Measurements from ENCODE around the gene LCAT.
A peak's percentile ranks its signal among the peaks of the same experiment; 100 is the strongest.

The LCAT gene

DNA sequence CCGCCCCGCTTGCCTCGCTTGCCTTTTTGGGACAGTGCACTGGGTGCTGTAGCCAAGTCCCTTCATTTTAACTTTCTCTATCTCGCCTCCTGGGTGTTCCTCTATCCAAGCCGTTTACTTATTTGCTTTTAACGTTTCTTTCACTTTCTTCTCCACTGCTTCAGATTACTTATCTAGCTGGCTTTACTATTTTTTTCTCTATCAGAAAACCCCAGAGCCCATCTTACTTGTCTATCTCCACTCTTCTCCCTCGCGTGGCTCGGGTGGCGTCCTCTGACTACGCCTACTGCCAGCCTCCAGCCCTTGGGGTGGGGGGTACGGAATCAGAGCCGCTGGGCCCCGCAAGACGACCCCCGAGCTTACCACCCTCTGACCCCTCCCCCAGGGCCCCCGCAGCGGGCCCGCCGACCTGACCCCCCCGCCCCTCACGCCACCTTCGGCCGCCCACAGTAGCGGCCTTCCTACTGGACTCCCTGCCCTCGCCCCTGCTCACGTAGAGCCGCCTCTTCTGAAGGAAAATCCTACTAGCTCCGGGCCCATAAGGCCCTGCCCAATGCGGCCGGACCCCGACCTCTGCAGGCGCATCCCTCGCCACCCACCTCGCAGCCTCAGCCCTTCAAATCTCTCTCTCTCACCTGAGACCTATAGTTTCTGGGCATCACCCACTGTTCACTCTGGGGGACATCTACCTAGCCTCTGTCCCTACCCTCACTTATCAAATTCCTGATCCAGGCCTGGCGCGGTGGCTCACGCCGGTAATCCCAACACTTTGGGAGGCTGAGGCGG lies 25.5 kb upstream of the LCAT start:
- DNase-seq (ENCODE audit: low read depth, low spot score): no peak

DNA sequence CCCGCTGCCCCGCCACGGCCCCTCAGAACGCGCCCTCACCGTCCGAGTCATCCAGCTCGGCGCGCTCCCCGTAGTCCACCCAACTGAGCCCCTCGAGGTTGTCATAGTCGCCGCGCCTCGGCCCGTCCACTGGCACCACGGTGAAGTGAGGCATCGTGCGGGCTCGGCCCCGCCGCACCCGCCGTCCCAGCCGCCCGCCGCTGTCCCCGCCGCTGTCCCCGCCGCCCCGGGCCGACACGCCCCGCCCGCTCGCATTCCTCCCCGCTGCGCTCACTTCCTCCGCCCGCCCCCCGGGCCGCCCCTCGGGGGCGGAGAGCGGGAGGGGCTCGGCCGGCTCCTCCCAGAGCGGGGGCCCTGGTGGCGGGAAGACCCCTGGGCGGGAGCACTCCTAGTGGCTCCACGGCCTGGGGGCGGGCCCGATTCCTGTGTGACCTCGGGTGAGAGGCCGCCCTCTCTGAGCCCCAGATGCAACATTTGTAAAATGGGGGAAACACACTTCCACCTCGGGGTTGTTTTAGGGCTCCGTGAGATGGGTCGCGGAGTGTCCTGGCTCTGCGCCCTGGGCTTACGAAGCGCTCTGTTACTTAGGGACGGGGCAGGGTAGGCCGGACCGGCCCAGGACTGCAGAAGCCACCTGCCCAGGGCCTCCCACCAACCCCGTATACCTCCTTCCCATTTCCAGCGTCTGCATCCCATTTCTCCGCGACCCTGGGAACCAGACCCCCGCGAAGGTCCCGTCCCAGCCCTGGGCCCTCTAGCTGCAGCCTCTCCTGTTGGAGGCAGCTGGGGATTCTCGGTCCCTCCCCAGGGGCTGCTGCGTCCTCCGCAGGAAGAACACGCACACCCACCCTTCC lies 24.7 kb upstream of the LCAT start, which contains the start of gene SLC12A4:
Gene SLC12A4, minus strand, starts transcription at position 238 of the 854 bp plus-strand sequence. Its CDS starts 84 bp downstream, at position 154.
- DNase-seq (ENCODE audit: low read depth, low spot score): peak; percentile 94

DNA sequence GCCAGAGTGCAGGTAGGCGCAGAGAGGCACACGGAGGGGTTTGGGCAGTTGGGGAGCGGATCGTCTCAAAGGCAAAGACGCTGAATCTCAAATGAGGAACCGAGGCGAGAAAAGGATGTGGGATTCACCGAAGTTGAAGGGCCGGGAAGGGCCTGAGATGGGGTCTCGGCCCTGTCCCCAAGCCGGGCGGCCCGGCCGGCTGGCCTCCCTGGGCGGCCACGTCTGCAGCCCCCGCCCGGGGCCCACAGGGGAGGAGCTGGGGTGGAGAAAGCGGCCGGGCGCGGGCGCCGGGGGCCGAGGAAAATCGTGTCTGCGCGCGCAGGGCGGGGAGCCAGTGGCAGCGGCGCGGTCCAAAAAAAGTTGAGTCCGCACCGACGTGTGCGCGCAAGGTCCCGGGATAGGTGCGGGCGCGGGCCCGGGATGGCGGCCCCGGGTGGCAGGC lies 24.1 kb upstream of the LCAT start:
- peak; percentile 68 for DNase-seq (ENCODE audit: low read depth, low spot score)

DNA sequence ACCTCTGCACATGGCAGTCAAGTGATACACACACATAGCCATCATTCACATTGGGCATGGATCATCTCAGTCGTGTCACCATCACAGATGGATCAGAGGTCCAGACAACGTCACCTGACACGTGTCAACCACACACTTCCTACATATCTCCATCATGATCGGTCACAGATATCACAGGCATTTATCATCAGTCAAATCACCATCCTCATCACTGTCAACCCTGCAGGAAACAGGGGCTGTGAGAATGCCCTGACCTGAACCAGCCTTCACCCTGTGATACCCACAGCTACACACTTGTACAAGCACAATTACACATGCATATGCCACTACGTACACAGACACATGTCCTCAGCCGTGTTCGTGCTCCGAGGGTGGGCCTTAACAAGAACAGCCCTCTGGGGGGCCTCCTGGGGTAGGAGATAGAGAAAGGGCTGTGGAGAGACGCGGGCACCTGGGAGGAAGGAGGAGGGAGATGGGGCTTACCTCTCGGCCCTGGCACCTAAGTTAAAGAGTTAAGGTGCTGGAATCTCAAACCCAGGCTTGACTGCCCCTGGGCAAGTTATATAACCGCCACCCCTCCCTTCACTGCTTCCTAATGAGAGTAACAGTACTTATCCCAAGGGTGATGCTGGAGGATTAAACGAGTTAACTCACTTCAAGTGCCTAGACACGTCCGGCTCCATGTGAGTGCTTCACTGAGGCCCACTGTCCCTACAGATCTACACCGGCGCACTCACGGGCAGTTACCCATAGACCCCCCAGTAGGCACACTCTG lies 23.4 kb upstream of the LCAT start:
- DNase-seq (ENCODE audit: low read depth, low spot score): peak; percentile 26

DNA sequence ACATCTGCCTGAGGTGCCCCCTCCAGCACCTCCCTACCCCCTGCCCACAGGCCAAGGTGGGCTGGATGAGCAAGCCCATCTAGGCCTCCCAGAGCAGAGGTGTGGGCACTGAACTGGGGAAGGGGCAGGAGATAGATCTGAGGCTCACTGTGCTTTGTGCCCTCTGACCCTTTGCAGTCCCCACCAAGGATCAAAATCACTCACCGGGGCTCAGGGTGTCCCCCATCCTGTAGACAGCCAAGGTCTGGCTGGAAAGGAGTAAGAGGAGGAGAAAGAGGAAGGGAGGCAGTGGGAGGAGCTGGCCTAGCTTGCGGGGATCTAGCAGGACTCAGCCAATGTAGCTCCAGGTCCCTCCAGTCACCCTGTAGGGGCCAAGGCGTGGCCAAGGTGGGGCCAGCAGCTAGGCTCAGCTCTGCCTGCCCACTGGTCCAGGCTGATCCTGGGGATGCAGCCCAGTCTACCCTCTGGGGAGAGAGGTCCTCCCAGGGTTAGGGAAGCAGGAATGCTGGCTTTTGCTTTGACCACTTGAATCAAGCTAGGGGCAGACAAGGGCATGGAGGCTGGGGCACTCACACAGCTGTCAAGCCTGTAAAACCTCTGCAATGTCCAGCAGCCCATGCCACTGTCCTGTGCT lies 22.7 kb upstream of the LCAT start:
- peak; percentile 48 for DNase-seq (ENCODE audit: low read depth, low spot score)

DNA sequence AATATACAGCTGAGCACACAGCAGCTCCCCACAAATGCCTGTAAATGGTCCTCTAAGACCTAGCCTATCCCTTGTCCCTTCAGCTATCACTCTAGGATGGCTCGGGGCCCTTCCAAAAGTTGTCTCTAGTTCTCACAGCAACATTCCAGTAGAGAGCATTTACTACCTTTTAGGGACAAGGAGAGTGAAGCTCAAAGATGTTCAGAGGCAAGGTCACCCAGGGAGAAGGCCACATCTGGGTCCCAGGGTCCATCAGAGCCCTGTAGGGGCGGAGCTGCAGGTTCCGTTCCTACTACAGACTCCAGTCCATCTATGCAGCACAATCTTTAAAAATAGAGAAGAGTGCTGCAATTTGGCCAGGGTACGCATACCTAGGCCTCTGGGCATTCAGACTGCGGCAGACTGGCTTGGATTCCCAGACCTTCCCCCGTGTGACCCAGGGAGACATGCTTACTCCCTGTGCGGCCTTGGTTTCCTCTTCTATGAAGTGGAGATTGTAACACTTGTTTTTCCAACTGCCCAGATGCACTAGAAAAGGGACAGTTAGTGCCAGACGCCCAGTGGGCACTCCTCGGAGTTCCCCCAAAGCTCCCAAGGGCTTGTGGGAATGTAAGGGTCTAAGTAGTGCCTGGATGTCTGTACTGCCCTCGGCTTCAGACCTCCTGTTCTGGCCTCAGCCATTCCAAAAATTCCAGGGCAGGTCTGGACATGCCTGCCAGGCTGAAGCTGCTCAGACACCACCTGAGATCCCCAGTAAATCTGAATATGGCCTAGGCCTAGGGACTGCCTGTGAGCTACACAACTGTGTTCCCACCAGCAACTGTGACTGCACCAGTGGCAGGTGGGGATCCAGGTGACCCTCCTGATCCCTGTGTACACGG lies 22.0 kb upstream of the LCAT start:
- peak; percentile 65 for DNase-seq (ENCODE audit: low read depth, low spot score)

DNA sequence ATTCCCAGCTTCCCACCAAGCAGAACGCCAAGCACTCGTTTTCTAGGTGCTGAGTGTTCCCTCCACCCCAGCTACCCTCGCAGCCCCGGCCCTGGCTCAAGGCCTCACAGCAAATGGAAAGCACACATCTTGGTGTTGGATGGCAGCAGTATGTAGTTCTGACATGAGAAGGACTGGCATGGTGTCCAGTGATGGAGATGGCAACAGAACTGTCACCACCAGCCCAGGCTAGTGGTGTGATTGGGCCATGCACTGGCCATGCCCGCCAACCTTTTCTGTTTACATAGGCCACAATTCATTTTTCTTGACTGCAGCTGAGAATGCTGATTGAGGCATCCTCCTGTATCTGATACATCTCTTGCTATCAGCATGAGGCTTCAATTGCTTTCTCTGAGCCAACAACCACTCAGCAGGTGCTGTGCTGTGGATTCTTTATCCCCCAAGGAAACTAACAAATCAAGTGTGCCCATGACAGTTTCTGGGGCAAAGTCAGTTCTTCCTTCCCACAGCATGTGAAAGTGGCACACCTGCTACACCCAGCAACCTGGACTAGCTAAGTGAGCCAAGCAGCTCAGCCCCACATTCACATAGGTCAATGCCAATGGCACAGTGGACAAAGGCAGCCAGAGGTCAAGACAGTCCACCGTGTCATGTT lies 20.7 kb upstream of the LCAT start:
- no peak for DNase-seq (ENCODE audit: low read depth, low spot score)

DNA sequence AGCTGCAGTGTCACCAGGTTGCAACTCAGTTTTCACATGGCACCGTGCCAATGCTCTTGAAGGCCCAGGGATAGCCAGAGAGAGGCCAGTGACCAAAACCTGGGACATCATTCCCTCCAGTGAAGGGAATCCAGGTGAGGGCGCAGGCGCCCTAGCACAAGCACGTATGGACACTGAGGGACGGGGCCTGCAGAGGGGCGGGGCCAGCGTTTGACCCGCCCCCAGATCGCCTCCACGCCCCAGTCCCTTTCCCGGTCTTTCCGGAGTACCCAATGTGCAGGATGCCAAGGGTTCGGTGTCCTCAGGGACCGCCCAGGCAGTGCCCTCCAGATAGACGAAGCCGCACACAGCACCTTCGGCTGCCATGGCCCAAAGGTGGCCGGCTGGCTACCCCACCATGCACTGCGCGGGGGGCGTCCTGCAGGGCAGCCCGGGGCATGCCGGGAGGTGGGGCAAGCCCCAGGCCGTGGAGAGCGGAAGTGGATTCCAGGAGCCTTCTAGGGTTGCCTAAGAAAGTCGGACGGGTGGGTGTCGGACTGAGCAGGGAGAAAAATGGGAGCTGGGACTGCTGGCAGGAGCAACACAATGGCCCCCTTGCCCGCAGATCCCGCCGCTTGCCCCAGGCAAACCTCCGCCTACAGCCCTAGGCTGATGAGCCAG lies 19.9 kb upstream of the LCAT start:
- no peak for DNase-seq (ENCODE audit: low read depth, low spot score)

DNA sequence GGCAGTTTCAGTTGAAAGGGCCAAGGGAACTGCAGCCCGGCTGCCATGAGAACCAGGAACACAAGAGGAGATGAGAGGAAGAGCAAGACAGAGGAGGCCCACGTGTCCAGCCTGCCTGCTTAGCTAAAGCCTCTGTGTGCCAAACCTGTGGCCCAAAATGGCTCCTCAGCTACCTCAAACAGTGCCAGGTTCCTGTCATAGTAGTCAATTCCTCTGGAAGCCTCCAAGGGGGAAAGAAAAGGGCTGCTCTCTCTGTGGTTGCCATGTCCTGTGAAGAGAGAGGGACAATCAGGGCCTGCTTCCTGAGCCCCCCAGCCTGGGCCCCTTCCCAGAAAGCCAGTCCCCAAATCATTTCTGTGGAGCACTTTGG lies 19.4 kb upstream of the LCAT start:
- DNase-seq (ENCODE audit: low read depth, low spot score): no peak

DNA sequence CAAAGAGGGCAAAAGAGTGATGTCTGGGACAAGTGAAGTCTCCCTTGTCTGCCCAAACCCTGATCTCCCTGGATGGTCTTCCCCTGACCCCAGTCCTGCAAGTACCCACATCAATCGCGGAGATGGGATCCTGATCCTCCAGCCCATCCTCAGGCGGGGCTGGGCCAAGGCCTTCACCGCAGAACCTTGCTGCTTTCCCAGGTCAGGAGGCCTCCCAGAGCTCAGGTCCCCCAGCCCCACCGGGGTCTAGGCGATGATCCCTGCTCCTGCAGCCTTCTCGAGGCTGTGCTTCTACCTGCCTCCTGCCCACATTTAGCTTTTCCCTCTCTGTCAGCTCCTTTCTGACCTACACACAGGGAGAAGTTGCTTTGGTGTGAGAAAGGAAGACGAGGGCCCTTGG lies 18.2 kb upstream of the LCAT start:
- DNase-seq (ENCODE audit: low read depth, low spot score): no peak

DNA sequence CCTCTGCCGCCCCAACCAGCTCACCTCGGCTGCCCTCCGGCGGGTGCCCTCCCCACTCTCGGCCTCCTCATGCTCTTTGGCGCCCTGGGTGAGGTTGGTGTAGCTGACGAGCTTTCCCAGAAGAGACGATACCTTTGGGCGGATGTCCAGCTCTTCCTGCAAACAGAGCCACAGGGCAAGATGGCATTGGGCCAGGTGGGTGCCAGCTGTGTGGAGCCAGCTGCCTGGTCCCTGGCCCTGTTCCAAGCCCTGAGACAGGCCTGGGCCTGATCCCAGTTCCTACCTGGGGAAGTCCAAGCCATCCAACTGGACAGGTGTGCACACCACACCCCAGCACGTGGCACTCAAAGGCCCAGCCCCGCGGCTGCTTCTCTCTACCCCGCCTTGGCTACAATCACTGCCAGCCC lies 17.6 kb upstream of the LCAT start:
- no peak for DNase-seq (ENCODE audit: low read depth, low spot score)

DNA sequence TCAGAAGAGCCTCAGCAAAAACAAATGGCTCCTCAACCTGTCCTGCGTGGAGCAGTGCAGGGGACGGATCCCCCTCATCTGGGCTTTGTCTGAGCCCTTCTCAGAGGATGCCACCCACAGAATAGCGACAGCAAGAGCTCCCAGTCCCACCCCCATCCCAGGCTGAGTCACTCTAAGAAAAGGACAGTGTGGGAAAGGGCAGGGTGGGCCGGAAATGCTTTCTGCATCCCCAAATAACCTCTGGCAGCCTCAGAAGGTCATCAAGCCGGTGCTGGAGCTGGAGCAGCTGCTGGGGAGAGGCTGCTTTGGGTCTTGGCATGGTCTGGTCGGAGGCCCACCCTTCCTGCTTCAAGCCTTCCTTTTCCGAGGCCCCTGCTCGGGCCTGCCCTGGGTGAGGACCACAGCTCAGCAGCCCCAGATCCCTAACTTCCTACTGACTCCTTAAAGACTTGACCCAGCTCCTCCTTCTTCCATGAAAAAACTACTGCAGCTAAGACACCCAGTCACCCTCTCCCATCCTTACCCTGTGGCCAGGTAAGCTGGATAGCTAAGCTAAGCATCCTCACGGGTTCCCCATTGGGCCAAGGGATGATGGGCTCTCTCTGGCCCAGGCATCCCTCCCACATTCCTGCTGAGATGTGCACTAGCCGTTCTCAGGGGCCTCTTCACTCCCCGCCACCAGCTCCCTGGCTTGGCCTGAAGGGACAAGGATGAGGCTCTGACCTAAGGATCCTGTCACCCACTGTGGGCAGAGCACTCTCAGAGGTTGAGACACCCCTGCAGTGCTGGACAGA lies 15.8 kb upstream of the LCAT start:
- DNase-seq (ENCODE audit: low read depth, low spot score): no peak

DNA sequence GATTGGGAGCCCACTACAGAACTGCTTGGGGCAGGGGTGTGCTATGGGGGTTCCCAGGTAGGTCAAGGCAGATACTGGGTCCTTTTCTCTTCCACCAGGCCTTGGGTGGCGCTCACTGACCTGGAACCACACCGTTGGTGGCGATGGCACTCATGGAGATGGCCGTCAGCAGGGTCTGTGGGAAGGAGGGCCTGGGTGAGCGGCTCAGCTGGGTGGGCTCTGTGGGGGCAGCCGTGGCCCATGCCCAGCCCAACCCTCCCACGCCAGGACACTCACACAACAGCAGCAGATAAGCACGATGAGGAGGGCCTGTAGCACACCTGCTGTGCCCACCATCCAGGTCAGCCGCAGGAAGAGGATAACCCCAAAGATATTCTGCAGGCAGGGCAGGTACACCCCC lies 13.7 kb upstream of the LCAT start:
- no peak for DNase-seq (ENCODE audit: low read depth, low spot score)

DNA sequence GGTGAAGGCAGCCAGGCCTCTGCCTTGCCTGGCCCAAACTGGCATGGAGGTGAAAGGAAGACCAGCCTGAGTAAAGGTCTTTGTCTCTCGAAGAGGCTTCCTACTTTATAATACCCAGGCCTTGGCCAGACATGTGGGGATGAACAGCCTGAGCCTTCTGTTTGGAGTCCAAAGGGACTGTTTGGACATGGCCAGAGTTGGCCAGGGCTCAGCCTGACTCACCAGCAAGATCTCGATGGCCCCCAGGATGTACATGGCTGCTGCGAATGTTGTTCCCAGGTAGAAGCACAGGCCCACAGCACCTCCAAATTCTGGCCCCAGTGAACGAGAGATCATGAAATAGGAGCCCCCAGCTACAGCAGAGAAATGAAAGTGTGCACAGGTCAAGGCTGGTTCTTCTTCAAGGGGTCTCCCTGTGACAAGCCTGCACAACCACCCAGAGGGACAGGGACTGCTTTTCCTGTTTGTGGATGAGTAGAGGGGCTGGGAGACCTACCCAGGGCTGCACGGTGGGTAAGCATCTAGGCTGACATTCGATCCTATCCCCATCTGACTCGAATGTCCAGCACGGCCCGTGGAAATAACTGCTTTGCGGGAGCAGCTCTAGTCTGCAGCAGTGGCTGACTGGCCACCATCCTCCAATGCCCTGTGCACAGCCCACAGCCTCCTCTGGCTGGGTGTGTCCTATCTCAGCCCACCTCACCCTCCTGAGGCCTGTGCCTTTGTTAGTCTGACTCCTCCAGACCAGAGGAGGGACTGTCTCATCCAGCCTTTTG lies 10.7 kb upstream of the LCAT start:
- no peak for DNase-seq (ENCODE audit: low read depth, low spot score)

DNA sequence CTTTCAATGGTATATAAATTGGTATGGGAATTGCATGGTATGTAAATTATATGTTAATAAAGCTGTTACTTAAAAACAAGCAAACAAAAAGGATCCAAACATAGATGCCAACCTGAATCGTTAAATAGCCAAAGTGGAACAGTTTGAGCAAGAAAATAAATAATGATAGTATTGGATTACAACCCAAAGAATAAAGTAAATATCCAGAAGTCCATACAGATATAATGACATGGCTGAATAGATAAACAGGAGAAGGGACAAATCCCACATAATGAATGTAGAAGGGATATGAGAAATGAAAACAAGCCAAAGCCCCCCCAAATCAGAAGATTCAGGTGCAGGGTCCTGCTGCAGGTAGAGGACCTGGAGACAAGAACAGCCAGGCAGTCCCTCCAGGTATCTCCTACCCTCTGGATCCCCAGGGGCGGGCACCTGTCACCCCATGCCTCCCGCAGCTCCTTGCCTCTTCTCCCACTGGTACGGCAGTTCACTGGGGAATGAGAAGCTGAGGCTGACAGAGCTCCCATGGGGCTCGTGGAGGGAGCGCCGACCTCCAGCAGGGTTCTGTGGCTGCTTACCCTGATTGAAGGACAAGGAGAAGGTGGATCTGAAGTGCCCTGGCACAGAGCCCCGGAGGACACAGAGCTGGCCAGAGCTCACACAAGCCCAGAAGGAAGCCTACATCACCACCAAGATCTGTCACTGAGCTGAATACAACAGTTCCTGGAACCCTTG lies 9.9 kb upstream of the LCAT start:
- no peak for DNase-seq (ENCODE audit: low read depth, low spot score)

DNA sequence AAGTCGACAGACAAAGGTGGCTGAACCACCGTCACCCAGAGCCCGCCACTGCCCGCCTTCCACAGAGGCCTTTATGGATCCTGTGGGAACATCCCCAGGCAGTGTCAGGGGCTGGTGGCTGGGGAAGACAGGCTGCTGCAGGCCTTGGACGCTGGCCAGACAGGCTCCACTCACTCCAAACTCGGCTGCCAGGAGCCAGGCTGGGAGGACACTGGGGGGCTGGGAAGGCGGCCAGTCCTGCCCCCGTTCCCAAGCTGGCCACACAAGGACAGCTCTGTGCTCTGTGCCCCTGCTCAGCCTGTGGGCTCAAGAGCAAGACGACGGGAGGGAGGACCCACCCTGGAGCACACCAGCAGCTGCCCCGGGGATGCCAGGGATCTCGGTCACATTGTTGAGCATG lies 7.6 kb upstream of the LCAT start:
- DNase-seq (ENCODE audit: low read depth, low spot score): peak; percentile 39

DNA sequence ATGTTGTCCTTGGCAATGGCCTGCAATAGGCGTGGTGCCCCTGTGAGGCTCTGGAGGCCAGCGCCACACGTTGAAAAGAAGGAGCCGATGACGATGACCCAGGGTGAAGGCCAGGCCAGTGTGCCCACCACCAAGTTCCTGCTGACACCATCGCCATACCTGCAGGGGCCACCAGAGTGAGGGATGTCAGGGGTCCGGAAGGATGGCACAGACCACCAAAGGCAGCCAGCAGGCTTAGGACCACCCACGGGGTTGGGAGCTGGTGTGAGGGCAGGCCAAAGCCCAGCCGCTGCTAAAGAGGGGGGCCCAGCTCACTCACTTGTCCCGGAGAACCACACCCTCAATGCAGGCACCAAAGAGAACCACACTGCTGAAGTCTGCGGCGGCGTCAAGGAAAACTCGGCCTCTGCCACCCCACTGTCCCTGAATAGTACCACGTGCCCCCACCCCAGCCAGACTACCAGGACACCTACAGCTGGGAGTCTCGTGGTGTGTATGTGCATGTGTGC lies 6.5 kb upstream of the LCAT start:
- no peak for DNase-seq (ENCODE audit: low read depth, low spot score)

All from astrocyte of the hippocampus (primary cell).